H9 (cell line): ENCODE data around the gene CERK. TPM values are rescaled to one million over a fixed set of nuclear protein-coding genes. Genes with fewer than 3 reads are reported as not detected.
"Not testable (repeated sequence)": the region's sequence is repeated elsewhere in the genome, so short reads cannot be mapped to it uniquely, and the experiment has no call there.

Experiments used
- DNase-seq: peaks from one replicate; pipeline ENCODE4 v3.0.0-alpha.2; 2017
- H2AFZ ChIP-seq: one replicate; pipeline ENCODE4 v1.6.1; 2013; ENCODE audit warnings: mild to moderate bottlenecking, low read length, control low read depth, moderate library complexity
- H2AK5ac ChIP-seq: 2 replicates; pipeline ENCODE4 v1.6.1; 2013; ENCODE audit warnings: low read length, control low read depth, mixed read lengths; ENCODE audit not compliant: insufficient read length
- H2BK120ac ChIP-seq: one replicate; pipeline ENCODE4 v1.6.1; 2013; ENCODE audit warnings: low read depth, mild to moderate bottlenecking, low read length, control low read depth, inconsistent platforms; ENCODE audit not compliant: poor library complexity, severe bottlenecking
- H2BK12ac ChIP-seq: 2 replicates; pipeline ENCODE4 v1.6.1; 2013; ENCODE audit warnings: low read length, control low read depth, mixed read lengths, low read depth; ENCODE audit not compliant: insufficient read length
- H2BK15ac ChIP-seq: 2 replicates; pipeline ENCODE4 v1.6.1; 2013; ENCODE audit warnings: low read depth, low read length, control low read depth
- H2BK20ac ChIP-seq: one replicate; pipeline ENCODE4 v1.6.1; 2013; ENCODE audit warnings: low read depth, mild to moderate bottlenecking, low read length, control low read depth, inconsistent platforms; ENCODE audit not compliant: poor library complexity, severe bottlenecking
- H2BK5ac ChIP-seq: 2 replicates; pipeline ENCODE4 v1.6.1; 2013; ENCODE audit warnings: low read length, control low read depth, mixed read lengths; ENCODE audit not compliant: insufficient read length
- H3K14ac ChIP-seq: 2 replicates; pipeline ENCODE4 v1.6.1; 2013; ENCODE audit warnings: low read length, control low read depth; ENCODE audit not compliant: insufficient read depth
- H3K18ac ChIP-seq: 2 replicates; pipeline ENCODE4 v1.6.1; 2013; ENCODE audit warnings: low read depth, mild to moderate bottlenecking, mixed read lengths, low read length, control low read depth; ENCODE audit not compliant: insufficient read length
- H3K23ac ChIP-seq: 2 replicates; pipeline ENCODE4 v1.6.1; 2013; ENCODE audit warnings: low read length, control low read depth, mixed read lengths, low read depth; ENCODE audit not compliant: insufficient read length
- H3K23me2 ChIP-seq: 2 replicates; pipeline ENCODE4 v1.6.1; 2013; ENCODE audit warnings: low read depth, mild to moderate bottlenecking, mixed read lengths, low read length, control low read depth; ENCODE audit not compliant: insufficient read length, poor library complexity, severe bottlenecking
- H3K27ac ChIP-seq: 2 replicates; pipeline ENCODE4 v1.5.1; 2013; ENCODE audit warnings: low read length, control low read depth, mixed read lengths, low read depth; ENCODE audit not compliant: insufficient read length
- H3K27me3 ChIP-seq: 2 replicates; pipeline ENCODE4 v1.6.1; 2013; ENCODE audit warnings: low read length, control low read depth, inconsistent platforms; ENCODE audit not compliant: insufficient read depth
- H3K4ac ChIP-seq: 2 replicates; pipeline ENCODE4 v1.6.1; 2013; ENCODE audit warnings: low read depth, mild to moderate bottlenecking, control low read depth, inconsistent platforms, low read length, moderate library complexity
- H3K4me1 ChIP-seq: 2 replicates; pipeline ENCODE4 v1.6.1; 2013; ENCODE audit warnings: low read length, control low read depth, inconsistent platforms; ENCODE audit not compliant: insufficient read depth
- H3K4me2 ChIP-seq: 2 replicates; pipeline ENCODE4 v1.6.1; 2013; ENCODE audit warnings: low read length, control low read depth, mixed read lengths; ENCODE audit not compliant: insufficient read length, insufficient read depth
- H3K56ac ChIP-seq: 2 replicates; pipeline ENCODE4 v1.6.1; 2013; ENCODE audit warnings: low read depth, mild to moderate bottlenecking, mixed read lengths, low read length, control low read depth; ENCODE audit not compliant: insufficient read length
- H3K79me1 ChIP-seq: 2 replicates; pipeline ENCODE4 v1.6.1; 2013; ENCODE audit warnings: low read depth, mild to moderate bottlenecking, moderate library complexity, low read length, control low read depth, inconsistent platforms; ENCODE audit not compliant: insufficient read depth, poor library complexity, severe bottlenecking
- H3K79me2 ChIP-seq: 2 replicates; pipeline ENCODE4 v1.6.1; 2013; ENCODE audit warnings: low read length, control low read depth, inconsistent platforms; ENCODE audit not compliant: insufficient read depth
- H3K9ac ChIP-seq: 2 replicates; pipeline ENCODE4 v1.6.1; 2013; ENCODE audit warnings: low read length, control low read depth, mixed read lengths; ENCODE audit not compliant: insufficient read length; ENCODE audit errors: extremely low read depth
- H3K9me3 ChIP-seq: one replicate; pipeline ENCODE4 v1.6.1; 2013; ENCODE audit warnings: low read depth, low read length, inconsistent platforms; ENCODE audit not compliant: control insufficient read depth
- H3T11ph ChIP-seq: one replicate; pipeline ENCODE4 v1.6.1; 2013; ENCODE audit warnings: mild to moderate bottlenecking, low read length, control low read depth, inconsistent platforms
- H4K20me1 ChIP-seq: one replicate; pipeline ENCODE4 v1.6.1; 2013; ENCODE audit not compliant: control insufficient read depth, insufficient read length, insufficient read depth
- H4K5ac ChIP-seq: 2 replicates; pipeline ENCODE4 v1.6.1; 2013; ENCODE audit warnings: low read depth, mild to moderate bottlenecking, mixed read lengths, low read length, control low read depth; ENCODE audit not compliant: insufficient read length
- H4K8ac ChIP-seq: replicated peaks from 2 replicates; pipeline ENCODE4 v1.6.1; 2013; ENCODE audit warnings: low read length, control low read depth, mixed read lengths, low read depth; ENCODE audit not compliant: insufficient read length
- H4K91ac ChIP-seq: 2 replicates; pipeline ENCODE4 v1.6.1; 2013; ENCODE audit warnings: low read depth, mild to moderate bottlenecking, moderate library complexity, mixed read lengths, low read length, control low read depth; ENCODE audit not compliant: insufficient read length
- H3K27ac Mint-ChIP-seq, 3 experiments: 2 replicates in 2 of 3; 3 replicates in 1 of 3; pipeline ENCODE4 v1.8.0; 2020 to 2021; ENCODE audit warnings: mixed read lengths in 3 of 3, mild to moderate bottlenecking in 1 of 3, moderate library complexity in 1 of 3
- H3K27me3 Mint-ChIP-seq: 2 replicates; pipeline ENCODE4 v1.8.0; 2021; ENCODE audit warnings: low read depth, mild to moderate bottlenecking, moderate library complexity, mixed read lengths
- H3K36me3 Mint-ChIP-seq, 3 experiments: 2 replicates in 2 of 3; 3 replicates in 1 of 3; pipeline ENCODE4 v1.8.0; 2020 to 2021; ENCODE audit warnings: low read depth in 3 of 3, mixed read lengths in 3 of 3; ENCODE audit not compliant: insufficient read depth in 1 of 3
- H3K4me1 Mint-ChIP-seq, 2 experiments: 2 replicates each; pipeline ENCODE4 v1.8.0; 2020; ENCODE audit warnings: mixed read lengths in 2 of 2
- H3K4me3 Mint-ChIP-seq, 2 experiments: 2 replicates in 1 of 2; 3 replicates in 1 of 2; pipeline ENCODE4 v1.8.0; 2020 to 2021; ENCODE audit warnings: mild to moderate bottlenecking in 2 of 2, mixed read lengths in 2 of 2, moderate library complexity in 1 of 2
- H3K9me3 Mint-ChIP-seq, 2 experiments: 2 replicates in 1 of 2; 3 replicates in 1 of 2; pipeline ENCODE4 v1.8.0; 2020; ENCODE audit warnings: mild to moderate bottlenecking in 2 of 2, mixed read lengths in 2 of 2, moderate library complexity in 1 of 2
- WGBS: extraction: QIAGEN DNeasy Blood & Tissue Kit; methylation state at CpG from one replicate; pipeline ENCODE4 v1.1.7; 2013; ENCODE audit warnings: missing lambda C conversion rate, low lambda C conversion rate, mixed read lengths; ENCODE audit not compliant: insufficient read length; ENCODE audit errors: extremely low coverage; 5-methylcytosine and 5-hydroxymethylcytosine counted together
- total RNA-seq: library from RNA; stranded (reverse); gene quantifications from 2 replicates; pipeline ENCODE4 v1.2.1, GENCODE V29; 2021
- TF ChIP-seq, protein P1 (sequence below): fragments of 200-600 bp; sonication (generic); conservative IDR thresholded peaks from 3 replicates; pipeline ENCODE4 v1.8.0; 2021; ENCODE audit warnings: antibody characterized with exemption, mild to moderate bottlenecking

Gene CERK
- total RNA-seq, 1 experiment from 2014 or later = 47.1 TPM

DNA sequence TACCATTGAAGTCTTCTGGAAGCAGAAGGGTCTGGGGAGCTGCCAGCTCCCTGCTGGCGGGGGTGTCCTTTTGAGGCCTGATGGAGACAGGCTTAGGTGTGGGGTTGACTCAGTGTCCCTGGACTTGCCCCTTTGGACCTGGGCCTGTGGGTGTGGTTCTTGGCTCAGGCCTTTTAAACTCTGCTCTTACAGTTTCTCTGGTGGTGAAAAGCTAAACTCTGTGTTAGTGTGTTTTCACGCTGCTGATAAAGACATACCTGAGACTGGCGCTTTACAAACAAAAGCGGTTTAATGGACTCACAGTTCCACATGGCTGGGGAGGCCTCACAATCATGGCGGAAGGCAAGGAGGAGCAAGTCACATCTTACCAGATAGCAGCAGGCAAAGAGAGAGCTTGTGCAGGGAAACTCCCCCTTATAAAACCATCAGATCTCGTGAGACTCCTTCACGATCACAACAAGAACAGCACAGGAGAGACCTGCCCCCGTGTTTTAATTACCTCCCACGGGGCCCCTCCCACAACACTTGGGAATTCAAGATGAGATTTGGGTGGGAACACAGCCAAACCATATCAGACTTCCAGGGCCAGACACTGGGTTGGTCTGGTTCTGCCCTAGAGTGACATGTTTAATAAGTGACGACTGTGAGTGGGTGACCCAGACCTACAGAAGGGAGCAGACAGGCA is 91.4 kb downstream of the CERK start:
- H2BK20ac ChIP-seq = no peak overlapping the region
- H2AK5ac ChIP-seq = no peak overlapping the region
- TF ChIP-seq, protein P1, sequence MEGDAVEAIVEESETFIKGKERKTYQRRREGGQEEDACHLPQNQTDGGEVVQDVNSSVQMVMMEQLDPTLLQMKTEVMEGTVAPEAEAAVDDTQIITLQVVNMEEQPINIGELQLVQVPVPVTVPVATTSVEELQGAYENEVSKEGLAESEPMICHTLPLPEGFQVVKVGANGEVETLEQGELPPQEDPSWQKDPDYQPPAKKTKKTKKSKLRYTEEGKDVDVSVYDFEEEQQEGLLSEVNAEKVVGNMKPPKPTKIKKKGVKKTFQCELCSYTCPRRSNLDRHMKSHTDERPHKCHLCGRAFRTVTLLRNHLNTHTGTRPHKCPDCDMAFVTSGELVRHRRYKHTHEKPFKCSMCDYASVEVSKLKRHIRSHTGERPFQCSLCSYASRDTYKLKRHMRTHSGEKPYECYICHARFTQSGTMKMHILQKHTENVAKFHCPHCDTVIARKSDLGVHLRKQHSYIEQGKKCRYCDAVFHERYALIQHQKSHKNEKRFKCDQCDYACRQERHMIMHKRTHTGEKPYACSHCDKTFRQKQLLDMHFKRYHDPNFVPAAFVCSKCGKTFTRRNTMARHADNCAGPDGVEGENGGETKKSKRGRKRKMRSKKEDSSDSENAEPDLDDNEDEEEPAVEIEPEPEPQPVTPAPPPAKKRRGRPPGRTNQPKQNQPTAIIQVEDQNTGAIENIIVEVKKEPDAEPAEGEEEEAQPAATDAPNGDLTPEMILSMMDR = no peak
- H3K4me1 Mint-ChIP-seq = 0 out of 4 replicates have a peak, but pooled peaks cover 0 to 5% of the 10 kb centered on the region in 2 experiments
- H3K9me3 ChIP-seq = no peaks in the 10 kb centered on the region
- H3T11ph ChIP-seq = no peak overlapping the region
- peaks cover 5 to 6% of the 10 kb centered on the region in 2 experiments; a peak in 3 of 5 replicates for H3K9me3 Mint-ChIP-seq
- no peak overlapping the region for H3K18ac ChIP-seq
- H4K20me1 ChIP-seq = no peaks in the 10 kb centered on the region
- H3K27ac ChIP-seq = no peak overlapping the region
- no peak overlapping the region for H2BK120ac ChIP-seq
- no peak overlapping the region for H2BK12ac ChIP-seq
- no peak overlapping the region for H4K91ac ChIP-seq
- no peak overlapping the region for H3K4ac ChIP-seq
- H3K4me2 ChIP-seq = no peak overlapping the region
- H3K23ac ChIP-seq = no peak overlapping the region
- H2BK5ac ChIP-seq = no peak overlapping the region
- no CpG with 5 or more reads among the region's 10 CpGs for WGBS
- H2AFZ ChIP-seq = no peak overlapping the region
- H3K79me2 ChIP-seq = no peaks in the 10 kb centered on the region
- H3K79me1 ChIP-seq = no peaks in the 10 kb centered on the region
- no peaks in the 10 kb centered on the region for H3K4me1 ChIP-seq
- no peak overlapping the region for H3K14ac ChIP-seq
- peaks cover 0 to 8% (median 6%) of the 10 kb centered on the region in 3 experiments; a peak in 3 of 7 replicates for H3K36me3 Mint-ChIP-seq
- no peak overlapping the region for H3K27ac Mint-ChIP-seq
- H3K27me3 ChIP-seq = no peaks in the 10 kb centered on the region
- no peak for DNase-seq
- H3K23me2 ChIP-seq = no peaks in the 10 kb centered on the region
- H3K56ac ChIP-seq = no peak overlapping the region
- no peak overlapping the region; a peak in 1 of 5 replicates for H3K4me3 Mint-ChIP-seq
- H4K5ac ChIP-seq = no peak overlapping the region
- no peak overlapping the region for H2BK15ac ChIP-seq
- no peak overlapping the region for H4K8ac ChIP-seq
- no peak overlapping the region for H3K9ac ChIP-seq
- no peaks in the 10 kb centered on the region for H3K27me3 Mint-ChIP-seq

DNA sequence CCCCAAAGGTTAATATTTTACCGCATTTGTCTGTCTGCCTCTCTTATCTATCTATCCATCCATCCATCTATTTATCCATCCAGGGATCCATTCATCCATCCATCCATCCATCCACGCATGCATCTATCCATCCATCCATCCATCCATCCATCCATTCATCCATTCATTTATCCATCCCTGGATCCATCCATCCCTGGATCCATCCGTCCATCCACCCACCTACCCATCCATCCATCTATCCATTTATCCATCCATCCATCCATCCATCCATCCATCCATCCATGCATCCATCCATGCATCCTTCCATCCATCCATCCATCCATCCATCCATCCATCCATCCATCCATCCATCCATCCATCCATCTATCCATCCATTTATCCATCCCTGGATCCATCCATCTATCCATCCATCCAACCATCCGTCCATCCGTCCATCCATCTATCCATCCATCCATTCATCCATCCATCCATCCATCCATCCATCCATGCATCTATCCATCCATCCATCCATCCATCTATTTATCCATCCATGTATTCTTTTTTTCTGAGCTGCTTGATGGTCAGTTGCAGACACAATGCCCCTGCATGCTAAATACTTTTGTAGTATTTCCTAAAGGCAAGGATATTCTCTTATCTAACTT is 95.1 kb downstream of the CERK start:
- not testable (repeated sequence) for H3K23ac ChIP-seq

More for the DNA sequence above, 95.1 kb downstream of the CERK start:
- not testable (repeated sequence) for H3T11ph ChIP-seq, H4K20me1 ChIP-seq, DNase-seq, H2AK5ac ChIP-seq, H3K14ac ChIP-seq, H3K27me3 ChIP-seq, H3K56ac ChIP-seq, H3K9me3 Mint-ChIP-seq, H3K9ac ChIP-seq, H2AFZ ChIP-seq, H3K4me2 ChIP-seq, H3K27ac Mint-ChIP-seq, H4K5ac ChIP-seq, H2BK15ac ChIP-seq, H3K79me1 ChIP-seq, H3K27ac ChIP-seq, H3K9me3 ChIP-seq, H2BK120ac ChIP-seq, H3K4me3 Mint-ChIP-seq, H3K27me3 Mint-ChIP-seq, H3K79me2 ChIP-seq, H3K23me2 ChIP-seq, H4K91ac ChIP-seq, H2BK12ac ChIP-seq, H3K4ac ChIP-seq, H3K18ac ChIP-seq, H3K36me3 Mint-ChIP-seq, H2BK5ac ChIP-seq, H3K4me1 ChIP-seq, H4K8ac ChIP-seq, H2BK20ac ChIP-seq
- peaks cover 3 to 18% of the 10 kb centered on the region in 2 experiments for H3K4me1 Mint-ChIP-seq
- WGBS = 100% methylated on average over 2 of the region's 5 CpGs
